K562 treated with DMSO at 1 percent for 12 hours (cell line): Measurements from ENCODE around the gene ANAPC1. TPM values are rescaled to one million over a fixed set of nuclear protein-coding genes. Genes with fewer than 3 reads are reported as not detected.

Experiments used
- total RNA-seq: library from RNA; unstranded; fragments of 300-600 nt; gene quantifications from 2 replicates; pipeline ENCODE4 v1.2.3, GENCODE V29; 2022; ENCODE audit not compliant: insufficient read depth

Gene ANAPC1, protein sequence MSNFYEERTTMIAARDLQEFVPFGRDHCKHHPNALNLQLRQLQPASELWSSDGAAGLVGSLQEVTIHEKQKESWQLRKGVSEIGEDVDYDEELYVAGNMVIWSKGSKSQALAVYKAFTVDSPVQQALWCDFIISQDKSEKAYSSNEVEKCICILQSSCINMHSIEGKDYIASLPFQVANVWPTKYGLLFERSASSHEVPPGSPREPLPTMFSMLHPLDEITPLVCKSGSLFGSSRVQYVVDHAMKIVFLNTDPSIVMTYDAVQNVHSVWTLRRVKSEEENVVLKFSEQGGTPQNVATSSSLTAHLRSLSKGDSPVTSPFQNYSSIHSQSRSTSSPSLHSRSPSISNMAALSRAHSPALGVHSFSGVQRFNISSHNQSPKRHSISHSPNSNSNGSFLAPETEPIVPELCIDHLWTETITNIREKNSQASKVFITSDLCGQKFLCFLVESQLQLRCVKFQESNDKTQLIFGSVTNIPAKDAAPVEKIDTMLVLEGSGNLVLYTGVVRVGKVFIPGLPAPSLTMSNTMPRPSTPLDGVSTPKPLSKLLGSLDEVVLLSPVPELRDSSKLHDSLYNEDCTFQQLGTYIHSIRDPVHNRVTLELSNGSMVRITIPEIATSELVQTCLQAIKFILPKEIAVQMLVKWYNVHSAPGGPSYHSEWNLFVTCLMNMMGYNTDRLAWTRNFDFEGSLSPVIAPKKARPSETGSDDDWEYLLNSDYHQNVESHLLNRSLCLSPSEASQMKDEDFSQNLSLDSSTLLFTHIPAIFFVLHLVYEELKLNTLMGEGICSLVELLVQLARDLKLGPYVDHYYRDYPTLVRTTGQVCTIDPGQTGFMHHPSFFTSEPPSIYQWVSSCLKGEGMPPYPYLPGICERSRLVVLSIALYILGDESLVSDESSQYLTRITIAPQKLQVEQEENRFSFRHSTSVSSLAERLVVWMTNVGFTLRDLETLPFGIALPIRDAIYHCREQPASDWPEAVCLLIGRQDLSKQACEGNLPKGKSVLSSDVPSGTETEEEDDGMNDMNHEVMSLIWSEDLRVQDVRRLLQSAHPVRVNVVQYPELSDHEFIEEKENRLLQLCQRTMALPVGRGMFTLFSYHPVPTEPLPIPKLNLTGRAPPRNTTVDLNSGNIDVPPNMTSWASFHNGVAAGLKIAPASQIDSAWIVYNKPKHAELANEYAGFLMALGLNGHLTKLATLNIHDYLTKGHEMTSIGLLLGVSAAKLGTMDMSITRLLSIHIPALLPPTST (N-terminal part only)
- 11.3 and 24.1 TPM in 2 replicates for total RNA-seq

DNA sequence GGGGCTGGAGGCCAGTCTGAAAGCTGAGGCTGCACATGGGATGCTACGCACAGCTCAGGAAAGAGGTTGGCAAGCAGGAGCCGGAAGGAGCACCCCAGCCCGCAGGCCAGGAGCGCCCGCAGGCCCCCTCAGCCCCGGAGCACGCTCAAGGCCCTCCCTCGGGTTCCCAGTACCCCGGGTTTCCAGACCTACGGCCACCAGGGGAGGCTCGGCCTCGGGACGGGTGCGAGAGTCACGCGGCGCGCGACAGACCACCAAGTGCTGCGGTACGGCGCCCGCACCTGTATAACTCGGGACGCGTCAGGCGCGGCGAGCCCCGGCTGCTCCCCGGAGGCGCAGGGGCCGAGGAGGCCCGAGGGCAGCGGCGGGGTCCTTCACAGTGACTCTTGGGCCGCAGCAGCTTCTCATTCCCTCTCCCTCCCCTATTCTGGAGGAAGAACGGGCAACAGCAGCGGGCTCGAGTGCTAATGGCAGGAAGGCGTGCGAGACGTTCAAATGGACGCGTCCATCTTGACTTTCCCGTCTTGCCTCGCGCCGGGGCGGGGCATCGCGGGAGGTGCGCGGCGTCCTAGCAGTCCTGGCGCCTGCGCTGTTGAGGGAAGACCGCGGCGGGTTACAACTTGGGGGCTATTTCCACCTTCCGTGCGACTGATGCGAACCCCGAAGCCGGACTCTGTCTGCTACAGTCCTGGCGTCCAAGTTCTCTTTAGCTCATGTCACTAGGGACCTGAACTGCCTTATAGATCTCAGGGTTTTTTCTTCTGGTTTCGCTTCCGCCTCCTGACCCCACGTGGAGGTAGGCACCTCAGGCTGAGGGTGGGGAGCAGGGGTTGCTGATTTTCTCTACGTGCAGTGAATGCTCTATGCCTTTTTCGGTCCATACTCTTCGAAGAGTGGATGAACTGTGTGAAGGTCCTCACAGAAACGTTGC lies at the start of gene ANAPC1:
ANAPC1 (minus strand) TSS at position 533 of the 931 bp plus-strand sequence. CDS start 3,368 bp downstream, outside the sequence.

DNA sequence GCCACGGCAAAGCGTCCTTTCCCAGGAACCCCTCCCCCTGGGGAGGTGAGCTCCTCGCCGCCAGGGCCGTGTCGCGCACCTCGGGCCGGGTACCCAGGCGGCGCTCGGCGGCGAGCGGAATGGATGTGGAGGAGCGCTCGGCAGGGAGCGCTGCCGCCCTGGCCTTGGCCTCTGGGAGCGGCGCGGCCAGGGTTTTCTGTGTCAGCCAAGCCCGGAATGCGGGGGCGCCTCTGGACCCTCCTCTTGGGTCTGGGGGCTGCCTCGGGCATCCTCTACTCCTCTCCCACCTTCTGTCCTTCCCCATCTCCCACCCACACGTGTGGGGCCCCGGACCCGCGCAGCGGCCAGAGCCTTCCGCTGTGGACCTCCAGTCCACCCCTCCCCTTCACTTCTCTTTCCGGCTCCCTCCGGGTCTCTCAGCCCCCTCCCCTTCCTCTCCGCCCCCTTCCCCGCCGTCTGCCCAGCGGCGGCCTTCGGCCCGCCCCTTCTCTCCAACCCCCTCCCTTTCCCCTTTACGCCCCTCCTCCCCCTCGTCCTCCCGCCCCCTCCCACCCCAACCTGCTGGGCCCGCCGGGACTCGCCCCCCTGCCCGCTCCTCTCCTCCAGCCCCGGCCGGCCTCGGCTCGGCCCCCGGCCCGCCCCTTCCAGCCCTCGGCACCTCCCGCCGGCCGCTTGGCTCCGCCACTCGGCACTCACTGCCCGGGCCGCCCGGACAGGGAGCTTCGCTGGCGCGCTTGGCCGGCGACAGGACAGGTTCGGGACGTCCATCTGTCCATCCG lies 14.1 kb upstream of the ANAPC1 start, which contains the start of gene MERTK:
MERTK (plus strand) TSS at position 684 of the 779 bp plus-strand sequence. CDS start 129 bp downstream, outside the sequence.

Other genes with a start within 250 kb of the ANAPC1 start
- gene MERTK, start 14.4 kb upstream of the ANAPC1 start, total RNA-seq, result 0.73 and 2.1 TPM in 2 replicates
- 3.1 and 19.6 TPM in 2 replicates for gene TMEM87B, start 171.1 kb upstream of the ANAPC1 start, total RNA-seq